ENCODE data around the gene RAB15.

DNA sequence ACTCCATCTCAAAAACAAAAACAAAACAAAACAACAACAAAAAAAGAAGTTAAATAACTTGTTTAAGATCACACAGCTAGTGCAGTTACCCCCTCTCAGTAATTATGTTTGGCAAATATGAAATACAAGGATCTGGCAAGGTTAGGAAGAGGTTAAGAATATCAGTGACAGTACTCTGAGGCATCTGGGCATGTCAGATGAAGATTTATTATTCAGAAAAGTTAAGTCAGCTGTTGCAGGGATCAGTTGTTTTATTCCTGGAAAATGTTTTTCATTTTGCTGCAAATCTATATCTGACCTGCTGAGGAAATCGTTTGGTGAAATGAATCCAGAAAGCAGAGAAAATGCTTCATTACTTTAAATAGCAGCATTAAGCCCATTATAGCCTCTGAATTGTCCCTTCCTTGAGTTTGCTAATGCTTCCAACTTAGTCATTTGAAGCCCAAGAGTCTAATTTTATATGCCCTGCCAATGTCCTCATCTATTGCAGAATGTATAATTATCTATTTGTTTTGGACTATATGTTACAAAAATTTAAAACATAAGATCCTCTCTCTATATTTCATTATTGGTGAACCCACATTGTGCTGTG is 37.7 kb downstream of the RAB15 start:
- TF ChIP-seq, protein P1, sequence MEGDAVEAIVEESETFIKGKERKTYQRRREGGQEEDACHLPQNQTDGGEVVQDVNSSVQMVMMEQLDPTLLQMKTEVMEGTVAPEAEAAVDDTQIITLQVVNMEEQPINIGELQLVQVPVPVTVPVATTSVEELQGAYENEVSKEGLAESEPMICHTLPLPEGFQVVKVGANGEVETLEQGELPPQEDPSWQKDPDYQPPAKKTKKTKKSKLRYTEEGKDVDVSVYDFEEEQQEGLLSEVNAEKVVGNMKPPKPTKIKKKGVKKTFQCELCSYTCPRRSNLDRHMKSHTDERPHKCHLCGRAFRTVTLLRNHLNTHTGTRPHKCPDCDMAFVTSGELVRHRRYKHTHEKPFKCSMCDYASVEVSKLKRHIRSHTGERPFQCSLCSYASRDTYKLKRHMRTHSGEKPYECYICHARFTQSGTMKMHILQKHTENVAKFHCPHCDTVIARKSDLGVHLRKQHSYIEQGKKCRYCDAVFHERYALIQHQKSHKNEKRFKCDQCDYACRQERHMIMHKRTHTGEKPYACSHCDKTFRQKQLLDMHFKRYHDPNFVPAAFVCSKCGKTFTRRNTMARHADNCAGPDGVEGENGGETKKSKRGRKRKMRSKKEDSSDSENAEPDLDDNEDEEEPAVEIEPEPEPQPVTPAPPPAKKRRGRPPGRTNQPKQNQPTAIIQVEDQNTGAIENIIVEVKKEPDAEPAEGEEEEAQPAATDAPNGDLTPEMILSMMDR (IDR thresholded peaks at IDR 0.05 in 2 of 3, conservative IDR thresholded peaks at IDR 0.05 in 1 of 3; ENCODE audit: borderline replicate concordance in 1 of 3, insufficient read depth in 1 of 3, low read depth in 2 of 3, low read length in 2 of 3): no peak
- TF ChIP-seq POLR2A (IDR thresholded peaks at IDR 0.05; ENCODE audit: borderline replicate concordance, extremely low read depth, insufficient read depth, insufficient read length) (no peak), CEBPB (IDR thresholded peaks at IDR 0.05; ENCODE audit: low read depth) (no peak), ZNF274 (IDR thresholded peaks at IDR 0.05; ENCODE audit: low read depth, low read length) (no peak), YY1 (IDR thresholded peaks at IDR 0.05; ENCODE audit: extremely low read depth, insufficient replicate concordance, low read depth, low read length) (no peak), RAD21 (IDR thresholded peaks at IDR 0.05; ENCODE audit: low read depth) (no peak), POLR2AphosphoS5 (IDR thresholded peaks at IDR 0.05; ENCODE audit: low read depth, low read length) (no peak), SIN3A (IDR thresholded peaks at IDR 0.05; ENCODE audit: low read depth) (no peak), EZH2 (IDR thresholded peaks at IDR 0.05) (no peak), EZH2phosphoT487 (IDR thresholded peaks at IDR 0.05; ENCODE audit: borderline replicate concordance) (no peak), EGR1 (IDR thresholded peaks at IDR 0.05; ENCODE audit: low read depth) (no peak), SP1 (IDR thresholded peaks at IDR 0.05; ENCODE audit: low read depth) (no peak)
- TF ChIP-seq, protein P2, sequence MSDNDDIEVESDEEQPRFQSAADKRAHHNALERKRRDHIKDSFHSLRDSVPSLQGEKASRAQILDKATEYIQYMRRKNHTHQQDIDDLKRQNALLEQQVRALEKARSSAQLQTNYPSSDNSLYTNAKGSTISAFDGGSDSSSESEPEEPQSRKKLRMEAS (IDR thresholded peaks at IDR 0.05): no peak
- TF ChIP-seq, protein P3, sequence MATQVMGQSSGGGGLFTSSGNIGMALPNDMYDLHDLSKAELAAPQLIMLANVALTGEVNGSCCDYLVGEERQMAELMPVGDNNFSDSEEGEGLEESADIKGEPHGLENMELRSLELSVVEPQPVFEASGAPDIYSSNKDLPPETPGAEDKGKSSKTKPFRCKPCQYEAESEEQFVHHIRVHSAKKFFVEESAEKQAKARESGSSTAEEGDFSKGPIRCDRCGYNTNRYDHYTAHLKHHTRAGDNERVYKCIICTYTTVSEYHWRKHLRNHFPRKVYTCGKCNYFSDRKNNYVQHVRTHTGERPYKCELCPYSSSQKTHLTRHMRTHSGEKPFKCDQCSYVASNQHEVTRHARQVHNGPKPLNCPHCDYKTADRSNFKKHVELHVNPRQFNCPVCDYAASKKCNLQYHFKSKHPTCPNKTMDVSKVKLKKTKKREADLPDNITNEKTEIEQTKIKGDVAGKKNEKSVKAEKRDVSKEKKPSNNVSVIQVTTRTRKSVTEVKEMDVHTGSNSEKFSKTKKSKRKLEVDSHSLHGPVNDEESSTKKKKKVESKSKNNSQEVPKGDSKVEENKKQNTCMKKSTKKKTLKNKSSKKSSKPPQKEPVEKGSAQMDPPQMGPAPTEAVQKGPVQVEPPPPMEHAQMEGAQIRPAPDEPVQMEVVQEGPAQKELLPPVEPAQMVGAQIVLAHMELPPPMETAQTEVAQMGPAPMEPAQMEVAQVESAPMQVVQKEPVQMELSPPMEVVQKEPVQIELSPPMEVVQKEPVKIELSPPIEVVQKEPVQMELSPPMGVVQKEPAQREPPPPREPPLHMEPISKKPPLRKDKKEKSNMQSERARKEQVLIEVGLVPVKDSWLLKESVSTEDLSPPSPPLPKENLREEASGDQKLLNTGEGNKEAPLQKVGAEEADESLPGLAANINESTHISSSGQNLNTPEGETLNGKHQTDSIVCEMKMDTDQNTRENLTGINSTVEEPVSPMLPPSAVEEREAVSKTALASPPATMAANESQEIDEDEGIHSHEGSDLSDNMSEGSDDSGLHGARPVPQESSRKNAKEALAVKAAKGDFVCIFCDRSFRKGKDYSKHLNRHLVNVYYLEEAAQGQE (IDR thresholded peaks at IDR 0.05; ENCODE audit: low read depth): no peak
